Liver (tissue), 9 donors: ENCODE measurements around the gene PPA2. TPM values are rescaled to one million over a fixed set of nuclear protein-coding genes. Genes with fewer than 3 reads are reported as not detected.

ENCODE experiments used
- DNase-seq: peaks from one replicate; pipeline ENCODE4 v3.0.0-alpha.2; 2017; ENCODE audit warnings: low spot score
- H3K27ac ChIP-seq, 2 donors: one replicate each; pipeline ENCODE4 v1.7.0; 2013; ENCODE audit warnings: inconsistent platforms in 2 of 2, low read length in 2 of 2, control low read depth in 1 of 2, low read depth in 1 of 2, mild to moderate bottlenecking in 1 of 2
- H3K27me3 ChIP-seq, 4 donors: one replicate each; pipeline versions ENCODE4 v1.6.1 to v1.7.0; 2013; ENCODE audit warnings: low read length in 3 of 4, inconsistent platforms in 1 of 4, mild to moderate bottlenecking in 1 of 4, moderate library complexity in 1 of 4; ENCODE audit not compliant: control insufficient read depth in 4 of 4, insufficient read depth in 4 of 4
- H3K36me3 ChIP-seq, 4 donors: one replicate each; pipeline versions ENCODE4 v1.6.1 to v1.7.0; 2013; ENCODE audit warnings: low read length in 3 of 4, mild to moderate bottlenecking in 3 of 4, low read depth in 1 of 4, moderate library complexity in 1 of 4; ENCODE audit not compliant: control insufficient read depth in 4 of 4, insufficient read depth in 3 of 4
- H3K4me1 ChIP-seq, 4 donors: one replicate each; pipeline versions ENCODE4 v1.6.1 to v1.7.0; 2013; ENCODE audit warnings: low read length in 3 of 4, mild to moderate bottlenecking in 3 of 4, moderate library complexity in 1 of 4; ENCODE audit not compliant: control insufficient read depth in 4 of 4, insufficient read depth in 4 of 4
- H3K4me3 ChIP-seq, 3 donors: one replicate each; pipeline versions ENCODE4 v1.6.1 to v1.7.0; 2013; ENCODE audit warnings: low read length in 3 of 3, control low read depth in 1 of 3, low read depth in 1 of 3, mild to moderate bottlenecking in 1 of 3
- H3K9ac ChIP-seq, 2 donors: one replicate each; pipeline ENCODE4 v1.7.0; 2013; ENCODE audit warnings: low read length in 2 of 2, mild to moderate bottlenecking in 2 of 2, moderate library complexity in 2 of 2, control low read depth in 1 of 2, low read depth in 1 of 2
- H3K9me3 ChIP-seq, 4 donors: one replicate each; pipeline versions ENCODE4 v1.6.1 to v1.7.0; 2013; ENCODE audit warnings: low read length in 3 of 4; ENCODE audit not compliant: control insufficient read depth in 4 of 4
- EGR1 ChIP-seq, 2 donors: IDR thresholded peaks; 2 replicates each; pipeline ENCODE4 v1.6.1; 2016 to 2018; ENCODE audit warnings: antibody characterized with exemption in 2 of 2, low read depth in 2 of 2
- FOXA1 ChIP-seq: IDR thresholded peaks from 2 replicates; pipeline ENCODE4 v1.6.1; 2016; ENCODE audit warnings: antibody characterized with exemption
- GABPA ChIP-seq, 2 donors: IDR thresholded peaks in 1 of 2; conservative IDR thresholded peaks in 1 of 2; 2 replicates each; pipeline ENCODE4 v1.6.1; 2016; ENCODE audit warnings: antibody characterized with exemption in 2 of 2, mild to moderate bottlenecking in 1 of 2, moderate library complexity in 1 of 2
- HNF4A ChIP-seq, 2 donors: conservative IDR thresholded peaks; 2 replicates each; pipeline ENCODE4 v1.6.1; 2016; ENCODE audit warnings: antibody characterized with exemption in 2 of 2, mild to moderate bottlenecking in 2 of 2
- HNF4G ChIP-seq: IDR thresholded peaks from 2 replicates; pipeline ENCODE4 v1.6.1; 2016; ENCODE audit warnings: antibody characterized with exemption
- JUND ChIP-seq, 2 donors: IDR thresholded peaks; 2 replicates each; pipeline ENCODE4 v1.6.1; 2016; ENCODE audit warnings: antibody characterized with exemption in 2 of 2
- NR2F2 ChIP-seq: IDR thresholded peaks from 2 replicates; pipeline ENCODE4 v1.6.1; 2016; ENCODE audit warnings: antibody characterized with exemption
- RXRA ChIP-seq, 2 donors: IDR thresholded peaks; 2 replicates each; pipeline ENCODE4 v1.6.1; 2017 to 2018; ENCODE audit warnings: antibody characterized with exemption in 2 of 2, mild to moderate bottlenecking in 1 of 2
- SP1 ChIP-seq: IDR thresholded peaks from 2 replicates; pipeline ENCODE4 v1.6.1; 2018; ENCODE audit warnings: antibody characterized with exemption, mild to moderate bottlenecking
- TAF1 ChIP-seq: conservative IDR thresholded peaks from 2 replicates; pipeline ENCODE4 v1.6.1; 2016; ENCODE audit warnings: antibody characterized with exemption, mild to moderate bottlenecking
- YY1 ChIP-seq: IDR thresholded peaks from 2 replicates; pipeline ENCODE4 v1.6.1; 2016; ENCODE audit warnings: antibody characterized with exemption, mild to moderate bottlenecking
- WGBS: extraction: QIAGEN DNeasy Blood & Tissue Kit; methylation state at CpG from one replicate; pipeline ENCODE4 v1.1.7; 2013; 5-methylcytosine and 5-hydroxymethylcytosine counted together
- polyA plus RNA-seq, 2 donors: library from polyadenylated mRNA; stranded (reverse) in 1 of 2; unstranded in 1 of 2; fragments of 200-250 nt in 1 of 2; fragments of >200 nt in 1 of 2; fragmentation: Nextera tagmentation in 1 of 2; extraction: Ambion mirVana in 1 of 2; gene quantifications; one replicate each; pipeline versions ENCODE4 v1.2.1 to v1.2.3, GENCODE V29; 2013 to 2015
- total RNA-seq, 2 donors: library from RNA; depleted of rRNA; stranded (reverse); fragments of >200 nt; gene quantifications; one replicate each; pipeline ENCODE4 v1.2.3, GENCODE V29; 2014
- TF ChIP-seq, protein P1 (sequence below): IDR thresholded peaks from 2 replicates; pipeline ENCODE4 v1.6.1; 2016; ENCODE audit warnings: antibody characterized with exemption, mild to moderate bottlenecking
- TF ChIP-seq, protein P2 (sequence below): IDR thresholded peaks from 2 replicates; pipeline ENCODE4 v1.6.1; 2016; ENCODE audit warnings: antibody characterized with exemption
- TF ChIP-seq, protein P3 (sequence below): IDR thresholded peaks from 2 replicates; pipeline ENCODE4 v1.6.1; 2016; ENCODE audit warnings: antibody characterized with exemption
- TF ChIP-seq, protein P4 (sequence below): IDR thresholded peaks from 2 replicates; pipeline ENCODE4 v1.6.1; 2016; ENCODE audit warnings: antibody characterized with exemption
- TF ChIP-seq, protein P5 (sequence below): fragments of 150-350 bp; IDR thresholded peaks from 2 replicates; pipeline ENCODE4 v1.5.1; 2017; ENCODE audit warnings: improper control_type of control experiment, low read depth, low read length; ENCODE audit not compliant: missing input control
- donor health status: healthy.
- donor health status: healthy.
- donor health status: healthy.
- donor health status: healthy.
- donor health status: healthy.

Gene PPA2
- total and polyA plus RNA-seq, 4 donors = 48.3 to 102 (median 70.8) TPM

DNA sequence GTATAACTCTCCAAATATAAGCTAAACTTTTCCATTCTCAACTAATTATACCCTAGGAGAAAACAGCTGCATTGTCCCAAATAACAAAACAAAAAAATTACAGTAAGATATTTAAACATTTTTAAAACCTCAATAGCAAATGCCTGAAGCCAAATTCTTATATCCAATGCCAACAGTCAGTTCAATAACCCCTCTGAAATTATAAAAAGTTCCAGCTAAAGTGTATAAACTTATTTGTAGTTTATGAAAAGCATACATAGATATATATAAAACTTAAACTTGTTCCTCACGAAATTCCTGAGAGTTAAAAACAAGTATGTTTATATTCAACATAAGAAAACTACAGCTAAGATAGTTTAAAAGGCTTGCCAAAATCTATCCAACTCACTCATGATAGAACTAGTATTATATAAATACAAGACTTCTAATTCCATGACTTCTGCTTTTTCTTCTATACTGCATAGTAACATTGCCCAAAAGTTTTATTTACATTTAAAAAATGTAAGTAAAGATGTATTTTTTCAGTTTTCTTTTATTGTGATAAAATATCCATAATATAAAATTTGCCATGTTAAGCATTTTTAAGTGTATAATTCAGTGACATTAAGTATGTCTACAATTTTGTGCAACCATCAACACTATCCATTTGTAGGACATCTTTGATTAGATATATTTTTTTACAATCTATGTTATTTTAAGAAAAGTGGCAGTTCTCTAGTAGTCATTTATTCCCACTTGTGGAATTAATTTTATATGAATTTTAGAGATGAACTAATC lies 72.8 kb downstream of the PPA2 start:
- no peaks in the 10 kb centered on the region for H3K27me3 ChIP-seq
- no peaks in the 10 kb centered on the region for H3K4me1 ChIP-seq
- 87% methylated on average over 1 of the region's 1 CpG for WGBS
- TF ChIP-seq, protein P1, sequence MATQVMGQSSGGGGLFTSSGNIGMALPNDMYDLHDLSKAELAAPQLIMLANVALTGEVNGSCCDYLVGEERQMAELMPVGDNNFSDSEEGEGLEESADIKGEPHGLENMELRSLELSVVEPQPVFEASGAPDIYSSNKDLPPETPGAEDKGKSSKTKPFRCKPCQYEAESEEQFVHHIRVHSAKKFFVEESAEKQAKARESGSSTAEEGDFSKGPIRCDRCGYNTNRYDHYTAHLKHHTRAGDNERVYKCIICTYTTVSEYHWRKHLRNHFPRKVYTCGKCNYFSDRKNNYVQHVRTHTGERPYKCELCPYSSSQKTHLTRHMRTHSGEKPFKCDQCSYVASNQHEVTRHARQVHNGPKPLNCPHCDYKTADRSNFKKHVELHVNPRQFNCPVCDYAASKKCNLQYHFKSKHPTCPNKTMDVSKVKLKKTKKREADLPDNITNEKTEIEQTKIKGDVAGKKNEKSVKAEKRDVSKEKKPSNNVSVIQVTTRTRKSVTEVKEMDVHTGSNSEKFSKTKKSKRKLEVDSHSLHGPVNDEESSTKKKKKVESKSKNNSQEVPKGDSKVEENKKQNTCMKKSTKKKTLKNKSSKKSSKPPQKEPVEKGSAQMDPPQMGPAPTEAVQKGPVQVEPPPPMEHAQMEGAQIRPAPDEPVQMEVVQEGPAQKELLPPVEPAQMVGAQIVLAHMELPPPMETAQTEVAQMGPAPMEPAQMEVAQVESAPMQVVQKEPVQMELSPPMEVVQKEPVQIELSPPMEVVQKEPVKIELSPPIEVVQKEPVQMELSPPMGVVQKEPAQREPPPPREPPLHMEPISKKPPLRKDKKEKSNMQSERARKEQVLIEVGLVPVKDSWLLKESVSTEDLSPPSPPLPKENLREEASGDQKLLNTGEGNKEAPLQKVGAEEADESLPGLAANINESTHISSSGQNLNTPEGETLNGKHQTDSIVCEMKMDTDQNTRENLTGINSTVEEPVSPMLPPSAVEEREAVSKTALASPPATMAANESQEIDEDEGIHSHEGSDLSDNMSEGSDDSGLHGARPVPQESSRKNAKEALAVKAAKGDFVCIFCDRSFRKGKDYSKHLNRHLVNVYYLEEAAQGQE = no peak
- TF ChIP-seq, protein P2, sequence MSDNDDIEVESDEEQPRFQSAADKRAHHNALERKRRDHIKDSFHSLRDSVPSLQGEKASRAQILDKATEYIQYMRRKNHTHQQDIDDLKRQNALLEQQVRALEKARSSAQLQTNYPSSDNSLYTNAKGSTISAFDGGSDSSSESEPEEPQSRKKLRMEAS = no peak
- no peak for TF ChIP-seq HNF4G
- TF ChIP-seq, protein P3, sequence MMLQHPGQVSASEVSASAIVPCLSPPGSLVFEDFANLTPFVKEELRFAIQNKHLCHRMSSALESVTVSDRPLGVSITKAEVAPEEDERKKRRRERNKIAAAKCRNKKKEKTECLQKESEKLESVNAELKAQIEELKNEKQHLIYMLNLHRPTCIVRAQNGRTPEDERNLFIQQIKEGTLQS = no peak
- no peak overlapping the region for H3K27ac ChIP-seq
- peaks cover 2 to 5% (median 3%) of the 10 kb centered on the region in 4 donors for H3K36me3 ChIP-seq
- no peaks in the 10 kb centered on the region for H3K9me3 ChIP-seq
- no peak for DNase-seq
- H3K9ac ChIP-seq = no peak overlapping the region
- H3K4me3 ChIP-seq = no peak overlapping the region

DNA sequence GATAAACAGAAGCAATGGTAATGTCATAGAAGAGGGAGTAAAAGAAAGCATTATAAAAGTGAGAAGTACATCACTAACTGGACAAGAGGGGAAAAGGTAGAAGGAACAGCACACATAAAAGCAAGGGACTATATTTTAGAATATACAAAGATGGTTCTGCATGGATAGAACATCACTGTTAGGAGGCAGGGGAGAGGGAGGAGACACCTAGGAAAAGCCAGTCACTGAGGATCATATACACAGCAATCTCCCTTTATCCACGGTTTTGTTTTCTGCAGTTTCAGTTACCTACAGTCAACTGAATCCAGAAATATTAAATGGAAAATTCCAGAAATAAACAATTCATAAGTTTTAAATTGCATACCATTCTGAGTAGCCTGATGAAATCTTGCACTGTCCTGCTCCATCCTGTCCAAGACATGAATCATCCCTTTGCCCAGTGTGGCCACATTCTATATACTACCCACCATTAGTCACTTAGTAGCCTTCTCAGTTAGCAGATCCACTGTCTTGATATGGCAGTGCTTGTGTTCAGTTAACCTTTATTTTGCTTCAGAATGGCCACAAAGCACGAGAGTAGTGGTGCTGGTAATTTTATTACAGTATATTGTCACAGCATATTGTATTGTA lies 74.2 kb downstream of the PPA2 start:
- peaks cover 2 to 6% (median 3%) of the 10 kb centered on the region in 4 donors for H3K36me3 ChIP-seq

More for the DNA sequence above, 74.2 kb downstream of the PPA2 start:
- DNase-seq = no peak
- no peaks in the 10 kb centered on the region for H3K9me3 ChIP-seq
- no peak overlapping the region for H3K4me3 ChIP-seq
- H3K4me1 ChIP-seq = no peaks in the 10 kb centered on the region
- TF ChIP-seq FOXA1 (no peak), GABPA (IDR thresholded peaks at IDR 0.05 in 1 of 2, conservative IDR thresholded peaks at IDR 0.05 in 1 of 2) (no peak), EGR1 (IDR thresholded peaks at IDR 0.05; ENCODE audit: low read depth in 2 of 2) (no peak), TAF1 (no peak), NR2F2 (no peak), YY1 (no peak), JUND (IDR thresholded peaks at IDR 0.05) (no peak), RXRA (IDR thresholded peaks at IDR 0.05) (no peak), HNF4A (conservative IDR thresholded peaks at IDR 0.05) (no peak), SP1 (no peak)
- TF ChIP-seq, protein P1 = no peak
- TF ChIP-seq, protein P4, sequence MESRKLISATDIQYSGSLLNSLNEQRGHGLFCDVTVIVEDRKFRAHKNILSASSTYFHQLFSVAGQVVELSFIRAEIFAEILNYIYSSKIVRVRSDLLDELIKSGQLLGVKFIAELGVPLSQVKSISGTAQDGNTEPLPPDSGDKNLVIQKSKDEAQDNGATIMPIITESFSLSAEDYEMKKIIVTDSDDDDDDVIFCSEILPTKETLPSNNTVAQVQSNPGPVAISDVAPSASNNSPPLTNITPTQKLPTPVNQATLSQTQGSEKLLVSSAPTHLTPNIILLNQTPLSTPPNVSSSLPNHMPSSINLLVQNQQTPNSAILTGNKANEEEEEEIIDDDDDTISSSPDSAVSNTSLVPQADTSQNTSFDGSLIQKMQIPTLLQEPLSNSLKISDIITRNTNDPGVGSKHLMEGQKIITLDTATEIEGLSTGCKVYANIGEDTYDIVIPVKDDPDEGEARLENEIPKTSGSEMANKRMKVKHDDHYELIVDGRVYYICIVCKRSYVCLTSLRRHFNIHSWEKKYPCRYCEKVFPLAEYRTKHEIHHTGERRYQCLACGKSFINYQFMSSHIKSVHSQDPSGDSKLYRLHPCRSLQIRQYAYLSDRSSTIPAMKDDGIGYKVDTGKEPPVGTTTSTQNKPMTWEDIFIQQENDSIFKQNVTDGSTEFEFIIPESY = no peak
- TF ChIP-seq, protein P3 = no peak
- TF ChIP-seq, protein P2 = no peak
- TF ChIP-seq, protein P5, sequence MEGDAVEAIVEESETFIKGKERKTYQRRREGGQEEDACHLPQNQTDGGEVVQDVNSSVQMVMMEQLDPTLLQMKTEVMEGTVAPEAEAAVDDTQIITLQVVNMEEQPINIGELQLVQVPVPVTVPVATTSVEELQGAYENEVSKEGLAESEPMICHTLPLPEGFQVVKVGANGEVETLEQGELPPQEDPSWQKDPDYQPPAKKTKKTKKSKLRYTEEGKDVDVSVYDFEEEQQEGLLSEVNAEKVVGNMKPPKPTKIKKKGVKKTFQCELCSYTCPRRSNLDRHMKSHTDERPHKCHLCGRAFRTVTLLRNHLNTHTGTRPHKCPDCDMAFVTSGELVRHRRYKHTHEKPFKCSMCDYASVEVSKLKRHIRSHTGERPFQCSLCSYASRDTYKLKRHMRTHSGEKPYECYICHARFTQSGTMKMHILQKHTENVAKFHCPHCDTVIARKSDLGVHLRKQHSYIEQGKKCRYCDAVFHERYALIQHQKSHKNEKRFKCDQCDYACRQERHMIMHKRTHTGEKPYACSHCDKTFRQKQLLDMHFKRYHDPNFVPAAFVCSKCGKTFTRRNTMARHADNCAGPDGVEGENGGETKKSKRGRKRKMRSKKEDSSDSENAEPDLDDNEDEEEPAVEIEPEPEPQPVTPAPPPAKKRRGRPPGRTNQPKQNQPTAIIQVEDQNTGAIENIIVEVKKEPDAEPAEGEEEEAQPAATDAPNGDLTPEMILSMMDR = no peak
- no peak overlapping the region for H3K9ac ChIP-seq
- WGBS = 95% methylated on average over 2 of the region's 2 CpGs
- H3K27me3 ChIP-seq = no peaks in the 10 kb centered on the region
- no peak overlapping the region for H3K27ac ChIP-seq
